ENCODE measurements around the gene FCN3.

Gene FCN3

DNA sequence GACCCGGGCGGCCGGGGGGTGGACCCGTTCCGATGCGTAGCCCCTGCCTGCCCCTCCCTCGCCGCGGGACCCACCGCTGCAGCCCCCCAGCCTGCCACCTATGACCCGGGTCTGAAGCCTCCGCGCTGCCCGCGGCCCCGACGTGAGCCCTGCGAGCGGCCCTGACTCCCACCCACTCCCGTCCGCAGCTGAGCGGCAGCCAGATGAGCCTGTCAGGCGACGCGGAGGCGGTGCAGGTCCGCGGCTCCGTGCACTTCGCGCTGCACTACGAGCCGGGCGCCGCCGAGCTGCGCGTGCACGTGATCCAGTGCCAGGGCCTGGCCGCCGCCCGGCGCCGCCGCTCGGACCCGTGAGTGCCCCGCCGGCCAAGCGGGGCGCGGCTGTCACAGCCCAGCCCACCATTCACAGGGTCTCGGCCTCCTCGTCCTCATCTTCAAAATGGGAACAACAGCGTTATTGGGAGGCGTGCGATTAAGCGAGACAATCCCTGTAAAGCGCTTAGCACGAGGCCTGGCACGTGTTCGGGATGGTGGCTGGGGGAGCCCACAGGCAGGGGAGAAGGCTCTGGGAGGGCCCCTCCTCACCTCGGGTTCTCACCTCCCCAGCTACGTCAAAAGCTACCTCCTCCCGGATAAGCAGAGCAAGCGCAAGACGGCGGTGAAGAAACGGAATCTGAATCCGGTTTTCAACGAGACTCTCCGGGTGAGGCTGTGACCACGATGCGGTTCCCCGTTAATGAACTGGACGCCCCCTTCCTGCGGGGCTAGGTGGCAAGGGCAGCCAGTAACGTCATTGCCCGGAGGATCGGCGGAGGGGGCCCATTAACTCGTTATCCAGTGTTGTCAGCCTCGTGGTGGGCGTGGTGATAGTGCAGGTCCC, 24.6 kb downstream of the FCN3 start:
- TF ChIP-seq, protein P1, sequence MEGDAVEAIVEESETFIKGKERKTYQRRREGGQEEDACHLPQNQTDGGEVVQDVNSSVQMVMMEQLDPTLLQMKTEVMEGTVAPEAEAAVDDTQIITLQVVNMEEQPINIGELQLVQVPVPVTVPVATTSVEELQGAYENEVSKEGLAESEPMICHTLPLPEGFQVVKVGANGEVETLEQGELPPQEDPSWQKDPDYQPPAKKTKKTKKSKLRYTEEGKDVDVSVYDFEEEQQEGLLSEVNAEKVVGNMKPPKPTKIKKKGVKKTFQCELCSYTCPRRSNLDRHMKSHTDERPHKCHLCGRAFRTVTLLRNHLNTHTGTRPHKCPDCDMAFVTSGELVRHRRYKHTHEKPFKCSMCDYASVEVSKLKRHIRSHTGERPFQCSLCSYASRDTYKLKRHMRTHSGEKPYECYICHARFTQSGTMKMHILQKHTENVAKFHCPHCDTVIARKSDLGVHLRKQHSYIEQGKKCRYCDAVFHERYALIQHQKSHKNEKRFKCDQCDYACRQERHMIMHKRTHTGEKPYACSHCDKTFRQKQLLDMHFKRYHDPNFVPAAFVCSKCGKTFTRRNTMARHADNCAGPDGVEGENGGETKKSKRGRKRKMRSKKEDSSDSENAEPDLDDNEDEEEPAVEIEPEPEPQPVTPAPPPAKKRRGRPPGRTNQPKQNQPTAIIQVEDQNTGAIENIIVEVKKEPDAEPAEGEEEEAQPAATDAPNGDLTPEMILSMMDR (IDR thresholded peaks at IDR 0.05; ENCODE audit: low read depth, low read length), result no peak
- H3K4me3 ChIP-seq (ENCODE audit: low read depth, low read length), result peak overlapping the region; percentile 53

DNA sequence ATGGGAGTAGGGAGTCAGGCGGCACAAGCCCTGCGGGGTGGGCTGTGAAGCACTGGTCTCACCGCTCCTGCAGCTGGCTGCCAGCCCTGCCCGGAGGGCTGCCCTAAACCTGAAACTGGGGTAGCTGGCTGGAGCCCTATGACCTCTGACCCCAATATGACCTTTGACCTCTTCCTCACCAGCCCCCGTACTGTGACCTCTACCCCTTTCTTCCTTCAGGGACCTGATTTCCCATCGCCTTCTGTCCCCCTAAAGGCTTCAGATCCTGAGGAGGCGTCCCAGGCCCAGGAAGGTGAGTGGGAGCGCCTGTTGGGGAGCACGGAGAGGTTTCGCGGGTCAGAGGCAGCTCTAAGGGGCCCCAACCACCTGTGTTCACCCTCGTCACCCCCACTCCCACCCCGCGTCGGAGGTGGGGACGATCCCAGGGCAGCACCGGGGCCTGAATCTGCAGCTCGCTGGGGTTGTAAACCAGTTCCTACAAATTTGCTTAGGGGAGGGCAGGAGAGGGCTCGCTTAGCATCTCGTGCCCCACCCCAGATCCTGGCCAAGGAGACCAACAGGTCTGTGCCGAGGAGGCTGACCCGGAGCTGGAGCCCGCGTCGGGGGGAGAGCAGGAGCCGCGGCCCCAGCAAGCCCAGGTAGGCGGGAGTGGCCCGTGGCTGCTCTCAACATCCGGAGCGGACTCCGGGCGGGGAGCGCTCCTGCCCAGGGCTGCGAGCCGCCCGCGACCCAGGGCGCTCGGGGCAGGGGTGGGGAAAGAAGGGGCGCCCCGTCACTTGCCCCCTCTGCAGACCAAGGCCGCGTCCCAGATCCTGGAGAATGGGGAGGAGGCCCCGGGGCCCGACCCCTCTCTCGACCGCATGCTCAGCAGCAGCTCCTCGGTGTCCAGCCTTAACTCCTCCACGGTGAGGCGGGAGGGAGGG, 25.5 kb downstream of the FCN3 start:
- TF ChIP-seq, protein P1 (IDR thresholded peaks at IDR 0.05; ENCODE audit: low read depth, low read length), result no peak
- H3K4me3 ChIP-seq (ENCODE audit: low read depth, low read length), result peak overlapping the region; percentile 53

DNA sequence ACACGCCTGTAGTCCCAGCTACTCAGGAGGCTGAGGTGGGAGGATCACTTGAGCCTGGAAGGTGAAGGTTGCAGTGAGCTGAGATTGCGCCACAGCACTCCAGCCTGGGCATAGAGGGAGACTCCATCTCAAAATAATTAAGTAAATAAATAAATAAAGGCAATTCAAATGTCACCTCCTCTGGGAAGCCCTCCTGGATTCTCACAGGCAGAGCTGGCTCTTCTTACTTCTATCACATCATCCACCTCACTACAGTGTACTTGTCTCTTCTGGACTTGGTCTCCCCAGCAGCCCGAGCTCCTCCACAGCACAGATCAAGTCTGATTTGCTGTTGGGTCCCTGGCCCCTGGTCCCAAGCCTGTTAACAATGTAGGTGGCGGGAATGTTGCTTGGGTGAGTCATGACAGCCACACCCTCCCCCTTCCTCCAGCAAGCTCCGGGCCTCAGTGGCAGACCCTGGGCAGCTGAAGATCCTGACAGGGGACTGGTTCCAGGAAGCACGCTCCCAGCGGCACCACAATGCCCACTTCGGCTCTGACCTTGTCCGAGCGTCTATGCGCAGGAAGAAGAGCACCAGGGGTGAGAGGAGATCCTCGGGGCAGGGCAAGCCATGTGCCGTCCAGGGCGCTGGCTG, 27.5 kb downstream of the FCN3 start:
- no peak overlapping the region for H3K4me3 ChIP-seq (ENCODE audit: low read depth, low read length)
- TF ChIP-seq, protein P1 (IDR thresholded peaks at IDR 0.05; ENCODE audit: low read depth, low read length), result no peak

DNA sequence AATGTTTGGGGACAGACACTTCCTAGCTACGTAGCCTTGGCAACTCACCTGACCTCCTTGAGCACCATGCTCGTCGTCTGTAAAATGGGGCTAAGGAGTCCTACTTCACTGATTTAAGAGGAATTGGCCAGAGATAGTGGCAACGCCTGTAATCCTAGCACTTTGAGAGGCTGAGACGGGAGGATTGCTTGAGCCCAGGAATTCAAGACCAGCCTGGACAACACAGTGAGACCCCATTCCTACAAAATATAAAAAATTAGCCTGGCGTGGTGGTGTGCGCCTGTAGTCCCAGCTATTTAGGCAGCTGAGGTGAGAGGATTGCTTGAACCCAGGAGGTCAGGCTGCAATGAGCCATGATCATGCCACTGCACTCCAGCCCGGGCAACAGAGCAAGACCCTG, 28.3 kb downstream of the FCN3 start:
- TF ChIP-seq, protein P1 (IDR thresholded peaks at IDR 0.05; ENCODE audit: low read depth, low read length), result no peak
- no peak overlapping the region for H3K4me3 ChIP-seq (ENCODE audit: low read depth, low read length)

DNA sequence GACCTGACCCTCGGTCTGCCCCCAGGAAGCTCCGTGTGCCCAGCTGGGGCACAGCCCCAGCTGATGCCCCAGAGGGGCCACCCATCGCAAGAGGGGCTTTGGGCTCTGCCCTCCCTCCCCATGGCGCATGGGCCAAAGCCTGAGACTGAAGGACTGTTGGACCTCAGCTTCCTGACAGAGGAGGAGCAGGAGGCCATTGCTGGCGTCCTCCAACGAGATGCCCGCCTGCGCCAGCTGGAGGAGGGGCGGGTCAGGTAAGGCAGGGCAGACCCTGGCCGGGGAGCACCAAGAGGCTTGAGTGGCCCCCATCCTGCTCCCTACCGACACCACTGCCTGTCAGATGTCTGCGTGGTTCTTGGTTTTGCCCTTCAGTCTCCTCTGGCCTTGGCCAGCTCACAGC, 29.4 kb downstream of the FCN3 start:
- TF ChIP-seq, protein P1 (IDR thresholded peaks at IDR 0.05; ENCODE audit: low read depth, low read length), result no peak
- no peak overlapping the region for H3K4me3 ChIP-seq (ENCODE audit: low read depth, low read length)

DNA sequence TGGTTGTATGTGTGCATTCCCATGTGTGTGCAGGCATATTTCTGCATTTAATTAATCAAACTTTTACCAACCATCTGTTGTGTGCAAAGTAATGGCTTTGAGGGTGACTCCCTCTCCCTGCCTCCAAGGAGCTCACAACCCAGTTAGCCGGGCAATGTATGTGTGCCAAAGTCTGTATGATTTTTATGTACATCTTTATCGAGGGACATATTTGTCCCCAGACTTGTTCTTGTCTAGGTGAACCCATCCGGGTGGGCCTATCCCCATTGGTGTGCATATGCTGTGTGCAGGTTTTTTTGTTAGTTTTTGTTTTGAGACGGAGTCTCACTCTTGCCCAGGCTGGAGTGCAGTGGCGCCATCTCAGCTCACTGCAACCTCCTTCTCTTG, 31.0 kb downstream of the FCN3 start:
- H3K4me3 ChIP-seq (ENCODE audit: low read depth, low read length), result no peak overlapping the region
- TF ChIP-seq, protein P1 (IDR thresholded peaks at IDR 0.05; ENCODE audit: low read depth, low read length), result no peak

Data from WI38 (cell line).